ENCODE measurements around the gene UXS1.
"Not testable (repeated sequence)": the region's sequence is repeated elsewhere in the genome, so short reads cannot be mapped to it uniquely, and the experiment has no call there.

The UXS1 gene

GRCh38 chr2:106193977-106194778 lies at the start of gene UXS1:
UXS1 (minus strand) TSS chr2:106194301; CDS start chr2:106194241, 60 bp downstream.
- Histone ChIP-seq H3F3A (ENCODE audit: low read depth) (no peaks in the 10 kb centered on the region), H3K4me2 (ENCODE audit: low read depth, low read length, poor library complexity, severe bottlenecking) (peak within 1 kb of the TSS; percentile 93), H3K9me2 (replicated peaks; ENCODE audit: low read depth, low read length) (no peaks in the 10 kb centered on the region), H3K9ac (ENCODE audit: low read depth, low read length, poor library complexity, severe bottlenecking) (peak within 1 kb of the TSS; percentile 78), H3K79me2 (ENCODE audit: insufficient read depth, low read length) (peaks cover 44% of the 10 kb centered on the region), H2AFZ (ENCODE audit: low read length) (peak within 1 kb of the TSS; percentile 81), H3K4me3 (ENCODE audit: low read length, poor library complexity, severe bottlenecking) (peak within 1 kb of the TSS; percentile 87), H3K27me3 (ENCODE audit: insufficient read depth, low read length, poor library complexity, severe bottlenecking) (no peaks in the 10 kb centered on the region), H3K9me3 (ENCODE audit: insufficient read depth, low read depth, low read length) (no peaks in the 10 kb centered on the region), H3K4me1 (ENCODE audit: insufficient read depth, low read length, poor library complexity, severe bottlenecking) (peaks cover 44% of the 10 kb centered on the region), H4K20me1 (ENCODE audit: insufficient read depth, low read length, poor library complexity, severe bottlenecking) (peaks cover 30% of the 10 kb centered on the region), H3K36me3 (ENCODE audit: insufficient read depth, low read length) (no peaks in the 10 kb centered on the region)
- TF ChIP-seq CTCF (conservative IDR thresholded peaks at IDR 0.05; ENCODE audit: low read length) (no peak), EZH2phosphoT487 (IDR thresholded peaks at IDR 0.05; ENCODE audit: borderline replicate concordance) (no peak)

GRCh38 chr2:106239491-106239890 lies 45.4 kb upstream of the UXS1 start:
- not testable (repeated sequence) for H3K36me3 ChIP-seq (ENCODE audit: insufficient read depth, low read length); H3K4me3 ChIP-seq (ENCODE audit: low read length, poor library complexity, severe bottlenecking); H3K9me2 ChIP-seq (replicated peaks; ENCODE audit: low read depth, low read length); H3K9ac ChIP-seq (ENCODE audit: low read depth, low read length, poor library complexity, severe bottlenecking); H3F3A ChIP-seq (ENCODE audit: low read depth); H3K79me2 ChIP-seq (ENCODE audit: insufficient read depth, low read length); H4K20me1 ChIP-seq (ENCODE audit: insufficient read depth, low read length, poor library complexity, severe bottlenecking); H3K4me2 ChIP-seq (ENCODE audit: low read depth, low read length, poor library complexity, severe bottlenecking); H3K27me3 ChIP-seq (ENCODE audit: insufficient read depth, low read length, poor library complexity, severe bottlenecking); H3K4me1 ChIP-seq (ENCODE audit: insufficient read depth, low read length, poor library complexity, severe bottlenecking); H2AFZ ChIP-seq (ENCODE audit: low read length)
- H3K9me3 ChIP-seq (ENCODE audit: insufficient read depth, low read depth, low read length) = peaks cover 11% of the 10 kb centered on the region; the same call in 1 of the 2 replicates

- not testable (repeated sequence) for H3F3A ChIP-seq (ENCODE audit: low read depth); H4K20me1 ChIP-seq (ENCODE audit: insufficient read depth, low read length, poor library complexity, severe bottlenecking); H3K79me2 ChIP-seq (ENCODE audit: insufficient read depth, low read length); H3K27me3 ChIP-seq (ENCODE audit: insufficient read depth, low read length, poor library complexity, severe bottlenecking); H3K4me3 ChIP-seq (ENCODE audit: low read length, poor library complexity, severe bottlenecking); H3K9me2 ChIP-seq (replicated peaks; ENCODE audit: low read depth, low read length); H3K4me1 ChIP-seq (ENCODE audit: insufficient read depth, low read length, poor library complexity, severe bottlenecking); H3K4me2 ChIP-seq (ENCODE audit: low read depth, low read length, poor library complexity, severe bottlenecking); H3K36me3 ChIP-seq (ENCODE audit: insufficient read depth, low read length); H2AFZ ChIP-seq (ENCODE audit: low read length); H3K9ac ChIP-seq (ENCODE audit: low read depth, low read length, poor library complexity, severe bottlenecking)
- H3K9me3 ChIP-seq (ENCODE audit: insufficient read depth, low read depth, low read length) = peaks cover 13% of the 10 kb centered on the region; the same call in 1 of the 2 replicates
These were observed 41.3 kb upstream of the UXS1 start for GRCh38 chr2:106235392-106235791.

GRCh38 chr2:106233350-106233706 lies 39.2 kb upstream of the UXS1 start:
- H3K4me1 ChIP-seq (ENCODE audit: insufficient read depth, low read length, poor library complexity, severe bottlenecking) = no peaks in the 10 kb centered on the region
- no peaks in the 10 kb centered on the region for H3K36me3 ChIP-seq (ENCODE audit: insufficient read depth, low read length)
- H3F3A ChIP-seq (ENCODE audit: low read depth) = no peaks in the 10 kb centered on the region
- H3K27me3 ChIP-seq (ENCODE audit: insufficient read depth, low read length, poor library complexity, severe bottlenecking) = no peaks in the 10 kb centered on the region
- H3K9me3 ChIP-seq (ENCODE audit: insufficient read depth, low read depth, low read length) = peaks cover 13% of the 10 kb centered on the region; the same call in 1 of the 2 replicates
- H3K4me3 ChIP-seq (ENCODE audit: low read length, poor library complexity, severe bottlenecking) = no peak overlapping the region
- H3K9ac ChIP-seq (ENCODE audit: low read depth, low read length, poor library complexity, severe bottlenecking) = no peak overlapping the region
- no peaks in the 10 kb centered on the region for H3K79me2 ChIP-seq (ENCODE audit: insufficient read depth, low read length)
- H3K9me2 ChIP-seq (replicated peaks; ENCODE audit: low read depth, low read length) = no peaks in the 10 kb centered on the region
- no peak overlapping the region for H2AFZ ChIP-seq (ENCODE audit: low read length)
- H3K4me2 ChIP-seq (ENCODE audit: low read depth, low read length, poor library complexity, severe bottlenecking) = no peak overlapping the region
- TF ChIP-seq EZH2phosphoT487 (IDR thresholded peaks at IDR 0.05; ENCODE audit: borderline replicate concordance) = no peak
- TF ChIP-seq CTCF (conservative IDR thresholded peaks at IDR 0.05; ENCODE audit: low read length) = no peak
- no peaks in the 10 kb centered on the region for H4K20me1 ChIP-seq (ENCODE audit: insufficient read depth, low read length, poor library complexity, severe bottlenecking)

Measured in Loucy (cell line).